ENCODE measurements around the gene PPM1N. TPM values are rescaled to one million over a fixed set of nuclear protein-coding genes. Genes with fewer than 3 reads are reported as not detected.
"Not testable (repeated sequence)": the region's sequence is repeated elsewhere in the genome, so short reads cannot be mapped to it uniquely, and the experiment has no call there.

Gene PPM1N
- polyA plus RNA-seq, 1 experiment = 1.2 TPM

GRCh38 chr19:45507872-45508416, 9.7 kb downstream of the PPM1N start:
- CTCF ChIA-PET = interaction anchor here (0.6 to 1.9 kb wide), 5 partner anchors 12 to 186 kb away, joined by 3 to 9 read pairs (median 5); no protein-coding TSS in a partner anchor
- POLR2A ChIA-PET = interaction anchor here (0.6 kb wide), 2 partner anchors 138 to 160 kb away, joined by 6 to 10 read pairs; partner anchors contain the start of gene GIPR
- no peak for DNase-seq (ENCODE audit: low read depth)
- TF ChIP-seq CTCF (IDR thresholded peaks at IDR 0.05; ENCODE audit: insufficient read depth, low read depth, low read length) = no peak
- Histone ChIP-seq H3K4me3 (ENCODE audit: low read depth, low read length) (peak overlapping the region; percentile 59), H3K27me3 (ENCODE audit: control insufficient read depth, insufficient read depth, low read length) (no peaks in the 10 kb centered on the region), H3K36me3 (ENCODE audit: control insufficient read depth, insufficient read depth, low read length) (no peaks in the 10 kb centered on the region)

GRCh38 chr19:45508417-45508860, 10.2 kb downstream of the PPM1N start:
- H3K4me3 ChIP-seq (ENCODE audit: low read depth, low read length) = peak overlapping the region; percentile 59
- CTCF ChIA-PET = interaction anchor here (0.9 to 1.9 kb wide), 4 partner anchors 12 to 134 kb away, joined by 4 to 9 read pairs (median 6); no protein-coding TSS in a partner anchor
- TF ChIP-seq CTCF (IDR thresholded peaks at IDR 0.05; ENCODE audit: insufficient read depth, low read depth, low read length) = no peak
- DNase-seq (ENCODE audit: low read depth) = no peak
- no peaks in the 10 kb centered on the region for H3K27me3 ChIP-seq (ENCODE audit: control insufficient read depth, insufficient read depth, low read length)
- no peaks in the 10 kb centered on the region for H3K36me3 ChIP-seq (ENCODE audit: control insufficient read depth, insufficient read depth, low read length)
- POLR2A ChIA-PET = no interaction called here

- Histone ChIP-seq H3K36me3 (ENCODE audit: control insufficient read depth, insufficient read depth, low read length) (no peaks in the 10 kb centered on the region), H3K4me3 (ENCODE audit: low read depth, low read length) (peak overlapping the region; percentile 59), H3K27me3 (ENCODE audit: control insufficient read depth, insufficient read depth, low read length) (no peaks in the 10 kb centered on the region)
- no peak for TF ChIP-seq CTCF (IDR thresholded peaks at IDR 0.05; ENCODE audit: insufficient read depth, low read depth, low read length)
- ChIA-PET POLR2A (no interaction called here), CTCF (interaction anchor here (1.0 to 1.9 kb wide), 5 partner anchors 17 to 133 kb away, joined by 3 to 9 read pairs (median 6); partner anchors contain the start of gene EML2)
- DNase-seq (ENCODE audit: low read depth) = no peak
Measured at GRCh38 chr19:45508861-45509691, 10.8 kb downstream of the PPM1N start.

- no peak for DNase-seq (ENCODE audit: low read depth)
- Histone ChIP-seq H3K36me3 (ENCODE audit: control insufficient read depth, insufficient read depth, low read length) (no peaks in the 10 kb centered on the region), H3K4me3 (ENCODE audit: low read depth, low read length) (peak overlapping the region; percentile 59), H3K27me3 (ENCODE audit: control insufficient read depth, insufficient read depth, low read length) (no peaks in the 10 kb centered on the region)
- POLR2A ChIA-PET = no interaction called here
- no peak for TF ChIP-seq CTCF (IDR thresholded peaks at IDR 0.05; ENCODE audit: insufficient read depth, low read depth, low read length)
- CTCF ChIA-PET = interaction anchor here (0.8 to 1.3 kb wide), 4 partner anchors 16 to 130 kb away, joined by 3 to 6 read pairs (median 3); partner anchors contain the start of gene EML2
Measured at GRCh38 chr19:45509692-45510015, 11.4 kb downstream of the PPM1N start.

- CTCF ChIA-PET = interaction anchor here (0.6 to 1.3 kb wide), 5 partner anchors 17 to 132 kb away, joined by 3 to 6 read pairs (median 3); partner anchors contain the start of genes EML2 and FOSB
- H3K36me3 ChIP-seq (ENCODE audit: control insufficient read depth, insufficient read depth, low read length); H3K27me3 ChIP-seq (ENCODE audit: control insufficient read depth, insufficient read depth, low read length); DNase-seq (ENCODE audit: low read depth); H3K4me3 ChIP-seq (ENCODE audit: low read depth, low read length); POLR2A ChIA-PET: not testable (repeated sequence)
Measured at GRCh38 chr19:45510352-45510751, 12.1 kb downstream of the PPM1N start.
